NCI-H2171 (cell line): ENCODE measurements around the gene GPRASP3.
A peak's percentile ranks its signal among the peaks of the same experiment; 100 is the strongest.

Experiments
- DNase-seq: peaks from one replicate; lab custom pipeline; 2025; lab: John Stamatoyannopoulos, UW

Gene GPRASP3

DNA sequence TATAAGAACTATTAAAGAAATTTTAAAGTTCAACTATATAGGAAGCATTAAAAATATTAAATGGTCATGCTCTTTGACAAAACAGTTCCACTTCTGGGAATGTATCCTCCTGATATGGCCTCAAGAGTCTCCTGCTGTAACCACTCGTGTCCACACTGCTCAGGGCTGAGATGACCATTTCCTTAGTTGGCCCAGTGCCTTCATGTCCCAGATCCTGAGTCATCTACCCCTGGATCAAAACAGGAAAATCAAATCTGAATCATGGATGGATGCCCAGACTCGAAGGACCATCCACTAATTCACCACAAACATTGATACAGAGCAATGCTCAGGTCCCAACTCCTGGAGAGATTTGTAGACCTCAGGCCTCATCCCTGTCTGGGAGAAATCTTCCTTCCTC lies 44.7 kb downstream of the GPRASP3 start:
- no peak for DNase-seq

- DNase-seq, result no peak
These were observed 45.3 kb downstream of the GPRASP3 start for GRCh38 chrX:102765809-102766208.

GRCh38 chrX:102767287-102767686 lies 46.7 kb downstream of the GPRASP3 start:
- DNase-seq, result no peak

DNA sequence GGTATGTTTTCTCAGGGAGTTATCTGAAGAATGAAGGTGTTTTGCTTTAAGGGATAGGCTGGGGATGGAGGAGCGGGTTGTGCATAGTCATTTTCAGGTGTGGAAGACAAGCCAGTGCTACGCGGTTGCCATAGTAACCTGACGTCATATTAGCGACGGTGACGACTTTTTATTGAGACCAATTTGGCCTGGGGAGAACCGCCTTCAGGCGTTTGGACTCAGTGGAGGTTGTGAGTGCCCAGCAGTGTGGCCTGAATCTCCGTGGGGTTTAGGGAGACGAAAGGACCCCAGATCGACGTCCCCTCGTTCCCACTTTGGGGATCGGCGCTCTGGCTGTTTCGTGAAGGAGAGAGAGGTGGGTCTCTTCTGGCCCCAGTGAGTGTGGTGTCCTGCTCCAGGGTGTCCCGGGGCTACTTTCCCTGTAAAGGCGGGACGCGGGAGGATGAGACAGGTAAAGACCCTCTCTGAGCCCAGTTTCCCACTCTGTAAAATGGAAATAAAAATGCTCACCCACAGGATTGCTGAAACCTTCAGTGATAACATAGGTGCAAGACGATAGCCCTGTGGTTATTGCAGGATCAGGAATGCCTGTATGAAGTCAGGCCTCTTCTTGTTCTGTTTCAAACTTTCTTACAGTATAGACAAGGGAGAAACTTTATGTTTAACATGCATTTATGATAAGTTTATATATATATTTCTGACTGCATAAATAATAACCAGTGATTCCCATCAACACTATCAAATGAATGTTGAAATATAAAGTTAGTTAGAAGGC lies 48.6 kb downstream of the GPRASP3 start:
- DNase-seq, result peak; percentile 58
